ENCODE measurements around the gene SPANXN4.

SPANXN4 gene

GRCh38 chrX:143025628-143026027 lies at the start of gene SPANXN4:
SPANXN4 (plus strand) TSS chrX:143025928; CDS start chrX:143026015, 87 bp downstream.
- no peak for DNase-seq (ENCODE audit: low read depth)

- DNase-seq (ENCODE audit: low read depth), result no peak
Measured at GRCh38 chrX:142977128-142977914, 48.4 kb upstream of the SPANXN4 start.

- DNase-seq (ENCODE audit: low read depth), result no peak
Measured at GRCh38 chrX:142978130-142978684, 47.5 kb upstream of the SPANXN4 start.

- no peak for DNase-seq (ENCODE audit: low read depth)
Measured at GRCh38 chrX:142982679-142983078, 43.0 kb upstream of the SPANXN4 start.

GRCh38 chrX:142994988-142995387 lies 30.7 kb upstream of the SPANXN4 start:
- no peak for DNase-seq (ENCODE audit: low read depth)

- no peak for DNase-seq (ENCODE audit: low read depth)
Measured at GRCh38 chrX:142998447-142999198, 27.1 kb upstream of the SPANXN4 start.

- DNase-seq (ENCODE audit: low read depth), result no peak
Measured at GRCh38 chrX:142999199-142999701, 26.5 kb upstream of the SPANXN4 start.

GRCh38 chrX:143002206-143002605 lies 23.5 kb upstream of the SPANXN4 start:
- no peak for DNase-seq (ENCODE audit: low read depth)

GRCh38 chrX:143017272-143017671 lies 8.5 kb upstream of the SPANXN4 start:
- no peak for DNase-seq (ENCODE audit: low read depth)

- DNase-seq (ENCODE audit: low read depth), result no peak
Measured at GRCh38 chrX:143027275-143027674, 1.5 kb downstream of the SPANXN4 start.

- no peak for DNase-seq (ENCODE audit: low read depth)
Measured at GRCh38 chrX:143047511-143047910, 21.8 kb downstream of the SPANXN4 start.

GRCh38 chrX:143058120-143058519 lies 32.4 kb downstream of the SPANXN4 start:
- DNase-seq (ENCODE audit: low read depth), result no peak

- DNase-seq (ENCODE audit: low read depth), result no peak
Measured at GRCh38 chrX:143081231-143081630, 55.5 kb downstream of the SPANXN4 start.

GRCh38 chrX:143082537-143082936 lies 56.8 kb downstream of the SPANXN4 start:
- no peak for DNase-seq (ENCODE audit: low read depth)

Measured in GM04503 (cell line).